ENCODE data around the gene CAPZB. TPM values are rescaled to one million over a fixed set of nuclear protein-coding genes. Genes with fewer than 3 reads are reported as not detected.
A peak's percentile ranks its signal among the peaks of the same experiment; 100 is the strongest.

Gene CAPZB
- total RNA-seq, 1 experiment from 2014 or later: 348 TPM

DNA sequence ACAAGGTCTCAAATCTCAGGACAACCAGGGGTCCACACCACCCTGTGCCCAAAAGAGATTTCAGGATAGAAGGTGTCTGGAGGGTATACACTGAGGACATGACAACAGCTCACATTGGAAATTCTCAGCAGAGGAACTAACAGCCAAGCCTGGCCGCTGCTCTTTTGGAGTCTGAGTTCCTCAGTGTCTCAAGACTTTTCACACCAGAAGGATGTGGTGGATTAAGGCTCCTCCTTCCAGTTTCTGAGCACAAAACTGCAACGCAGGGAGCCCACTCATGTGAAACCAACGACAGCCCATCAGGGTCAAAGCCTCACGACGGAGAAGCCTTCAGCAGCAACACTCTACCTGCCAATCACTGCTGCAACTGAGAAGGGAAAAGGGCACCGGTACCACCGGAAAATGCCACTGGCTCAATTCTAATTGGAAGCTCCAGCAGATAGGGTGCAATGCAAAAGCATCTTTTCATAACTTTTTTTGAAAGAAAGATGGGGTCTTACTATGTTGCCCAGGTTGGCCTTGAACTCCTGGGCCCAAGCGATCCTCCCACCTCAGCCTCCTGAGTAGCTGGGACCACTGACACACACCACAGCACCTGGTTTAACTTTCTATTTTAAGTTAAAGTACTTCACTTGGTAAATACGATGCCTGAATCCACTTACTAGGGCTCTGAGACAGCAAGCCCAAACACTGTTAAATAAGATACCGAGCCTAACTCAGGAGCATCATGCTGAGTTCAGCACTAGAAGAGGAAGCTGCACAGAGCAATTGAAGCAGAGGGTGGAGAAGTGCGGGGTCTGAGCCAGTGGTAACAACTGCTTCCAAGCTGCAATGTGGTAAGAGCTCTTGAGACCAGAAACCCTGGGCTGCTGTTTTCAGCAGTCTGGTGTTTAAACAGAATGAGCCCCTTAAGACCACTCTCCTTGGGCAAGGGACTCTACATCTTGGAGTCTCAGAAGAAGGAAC, 7.8 kb downstream of the CAPZB start:
- Histone ChIP-seq H4K5ac (ENCODE audit: insufficient read length, low read depth, low read length) (no peak overlapping the region), H2AFZ (ENCODE audit: low read length) (no peak overlapping the region), H3T11ph (ENCODE audit: low read length) (no peak overlapping the region), H2AK5ac (ENCODE audit: insufficient read length, low read length) (no peak overlapping the region), H3K14ac (ENCODE audit: insufficient read depth, low read length) (no peak overlapping the region), H3K18ac (ENCODE audit: insufficient read length, low read depth, low read length) (no peak overlapping the region), H2BK120ac (ENCODE audit: low read depth, low read length, poor library complexity, severe bottlenecking) (no peak overlapping the region), H4K20me1 (ENCODE audit: control insufficient read depth, insufficient read depth, insufficient read length) (no peaks in the 10 kb centered on the region), H3K23me2 (ENCODE audit: insufficient read length, low read depth, low read length, poor library complexity, severe bottlenecking) (no peaks in the 10 kb centered on the region), H3K9me3 (ENCODE audit: control insufficient read depth, low read depth, low read length) (no peaks in the 10 kb centered on the region), H2BK5ac (ENCODE audit: insufficient read length, low read length) (no peak overlapping the region), H3K23ac (ENCODE audit: insufficient read length, low read depth, low read length) (no peak overlapping the region), H3K79me1 (ENCODE audit: insufficient read depth, low read depth, low read length, poor library complexity, severe bottlenecking) (peaks cover 11% of the 10 kb centered on the region), H2BK15ac (ENCODE audit: low read depth, low read length) (no peak overlapping the region), H3K4me2 (ENCODE audit: insufficient read depth, insufficient read length, low read length) (no peak overlapping the region), H3K27me3 (ENCODE audit: insufficient read depth, low read length) (no peaks in the 10 kb centered on the region), H3K56ac (ENCODE audit: insufficient read length, low read depth, low read length) (no peak overlapping the region), H4K8ac (replicated peaks; ENCODE audit: insufficient read length, low read depth, low read length) (no peak overlapping the region), H3K27ac (ENCODE audit: insufficient read length, low read depth, low read length) (no peak overlapping the region), H2BK12ac (ENCODE audit: insufficient read length, low read depth, low read length) (no peak overlapping the region), H3K9ac (ENCODE audit: extremely low read depth, insufficient read length, low read length) (no peak overlapping the region), H3K79me2 (ENCODE audit: insufficient read depth, low read length) (peaks cover 84% of the 10 kb centered on the region), H3K4me1 (ENCODE audit: insufficient read depth, low read length) (peaks cover 31% of the 10 kb centered on the region), H3K4ac (ENCODE audit: low read depth, low read length) (no peak overlapping the region), H4K91ac (ENCODE audit: insufficient read length, low read depth, low read length) (no peak overlapping the region), H2BK20ac (ENCODE audit: low read depth, low read length, poor library complexity, severe bottlenecking) (no peak overlapping the region)
- Mint-ChIP-seq H3K9me3 (no peaks in the 10 kb centered on the region), H3K36me3 (ENCODE audit: insufficient read depth in 1 of 3, low read depth in 3 of 3) (peaks cover 7 to 28% (median 16%) of the 10 kb centered on the region in 3 experiments; a peak in 6 of 7 replicates), H3K4me3 (peak overlapping the region in 1 of 2 experiments; percentile 26; a peak in 1 of 5 replicates), H3K27ac (peak overlapping the region in 1 of 3 experiments; percentile 96; a peak in 1 of 7 replicates), H3K27me3 (ENCODE audit: low read depth) (no peaks in the 10 kb centered on the region), H3K4me1 (peaks cover 53 to 59% of the 10 kb centered on the region in 2 experiments)
- no peak for DNase-seq
- no CpG with 5 or more reads among the region's 11 CpGs for WGBS (ENCODE audit: extremely low coverage, insufficient read length, low lambda C conversion rate)
- TF ChIP-seq, protein P1, sequence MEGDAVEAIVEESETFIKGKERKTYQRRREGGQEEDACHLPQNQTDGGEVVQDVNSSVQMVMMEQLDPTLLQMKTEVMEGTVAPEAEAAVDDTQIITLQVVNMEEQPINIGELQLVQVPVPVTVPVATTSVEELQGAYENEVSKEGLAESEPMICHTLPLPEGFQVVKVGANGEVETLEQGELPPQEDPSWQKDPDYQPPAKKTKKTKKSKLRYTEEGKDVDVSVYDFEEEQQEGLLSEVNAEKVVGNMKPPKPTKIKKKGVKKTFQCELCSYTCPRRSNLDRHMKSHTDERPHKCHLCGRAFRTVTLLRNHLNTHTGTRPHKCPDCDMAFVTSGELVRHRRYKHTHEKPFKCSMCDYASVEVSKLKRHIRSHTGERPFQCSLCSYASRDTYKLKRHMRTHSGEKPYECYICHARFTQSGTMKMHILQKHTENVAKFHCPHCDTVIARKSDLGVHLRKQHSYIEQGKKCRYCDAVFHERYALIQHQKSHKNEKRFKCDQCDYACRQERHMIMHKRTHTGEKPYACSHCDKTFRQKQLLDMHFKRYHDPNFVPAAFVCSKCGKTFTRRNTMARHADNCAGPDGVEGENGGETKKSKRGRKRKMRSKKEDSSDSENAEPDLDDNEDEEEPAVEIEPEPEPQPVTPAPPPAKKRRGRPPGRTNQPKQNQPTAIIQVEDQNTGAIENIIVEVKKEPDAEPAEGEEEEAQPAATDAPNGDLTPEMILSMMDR (conservative IDR thresholded peaks at IDR 0.05): no peak

Data from H9 (cell line).